PFSK-1 (cell line): ENCODE data around the gene CACNB3.

Source experiments
- FOXP2 ChIP-seq: optimal IDR thresholded peaks from 2 replicates; pipeline ENCODE3; 2011; ENCODE audit warnings: borderline replicate concordance, control low read depth, inconsistent platforms; ENCODE audit not compliant: insufficient read depth; ENCODE audit errors: extremely low read length, extremely low read depth
- POLR2AphosphoS5 ChIP-seq: IDR thresholded peaks from 2 replicates; pipeline ENCODE4 v1.6.1; 2012; ENCODE audit warnings: low read depth, mild to moderate bottlenecking, control low read depth, low read length, moderate library complexity
- SIN3A ChIP-seq: IDR thresholded peaks from 2 replicates; pipeline ENCODE4 v1.6.1; 2012; ENCODE audit warnings: mild to moderate bottlenecking, low read length, moderate library complexity, borderline replicate concordance; ENCODE audit not compliant: insufficient read depth
- TAF1 ChIP-seq: IDR thresholded peaks from 2 replicates; pipeline ENCODE4 v1.6.1; 2012; ENCODE audit warnings: low read length, control low read depth, borderline replicate concordance; ENCODE audit not compliant: insufficient read depth
- TF ChIP-seq, protein P1 (sequence below), 2 experiments: IDR thresholded peaks; 2 replicates each; pipeline versions ENCODE4 v1.6.1 to v1.8.0; 2011 to 2012; ENCODE audit warnings: low read depth in 2 of 2, low read length in 2 of 2, control low read depth in 1 of 2, inconsistent platforms in 1 of 2, mild to moderate bottlenecking in 1 of 2, moderate library complexity in 1 of 2; ENCODE audit not compliant: insufficient read depth in 1 of 2

CACNB3 gene

DNA sequence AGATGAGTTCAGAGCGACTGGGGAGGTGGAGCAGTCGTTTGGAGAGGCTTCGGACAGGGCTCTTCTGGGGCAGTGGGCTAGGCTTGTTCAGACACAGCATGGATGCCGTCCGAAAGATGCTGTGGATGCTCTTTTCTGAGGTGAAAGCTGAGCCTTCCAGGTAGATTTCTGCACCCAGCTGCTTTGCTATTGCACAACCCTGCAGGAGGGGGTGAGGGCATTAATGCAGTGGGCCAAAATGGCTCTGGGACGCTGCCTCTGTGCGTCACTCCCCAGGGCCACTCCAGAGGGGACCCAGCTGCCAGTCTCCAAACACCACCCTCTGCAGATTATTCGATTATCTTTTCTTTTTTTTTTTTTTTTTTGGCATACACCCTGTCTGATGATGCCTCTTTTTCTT is 39.7 kb downstream of the CACNB3 start:
- TF ChIP-seq SIN3A (no peak), POLR2AphosphoS5 (no peak), FOXP2 (no peak), TAF1 (no peak)
- TF ChIP-seq, protein P1, sequence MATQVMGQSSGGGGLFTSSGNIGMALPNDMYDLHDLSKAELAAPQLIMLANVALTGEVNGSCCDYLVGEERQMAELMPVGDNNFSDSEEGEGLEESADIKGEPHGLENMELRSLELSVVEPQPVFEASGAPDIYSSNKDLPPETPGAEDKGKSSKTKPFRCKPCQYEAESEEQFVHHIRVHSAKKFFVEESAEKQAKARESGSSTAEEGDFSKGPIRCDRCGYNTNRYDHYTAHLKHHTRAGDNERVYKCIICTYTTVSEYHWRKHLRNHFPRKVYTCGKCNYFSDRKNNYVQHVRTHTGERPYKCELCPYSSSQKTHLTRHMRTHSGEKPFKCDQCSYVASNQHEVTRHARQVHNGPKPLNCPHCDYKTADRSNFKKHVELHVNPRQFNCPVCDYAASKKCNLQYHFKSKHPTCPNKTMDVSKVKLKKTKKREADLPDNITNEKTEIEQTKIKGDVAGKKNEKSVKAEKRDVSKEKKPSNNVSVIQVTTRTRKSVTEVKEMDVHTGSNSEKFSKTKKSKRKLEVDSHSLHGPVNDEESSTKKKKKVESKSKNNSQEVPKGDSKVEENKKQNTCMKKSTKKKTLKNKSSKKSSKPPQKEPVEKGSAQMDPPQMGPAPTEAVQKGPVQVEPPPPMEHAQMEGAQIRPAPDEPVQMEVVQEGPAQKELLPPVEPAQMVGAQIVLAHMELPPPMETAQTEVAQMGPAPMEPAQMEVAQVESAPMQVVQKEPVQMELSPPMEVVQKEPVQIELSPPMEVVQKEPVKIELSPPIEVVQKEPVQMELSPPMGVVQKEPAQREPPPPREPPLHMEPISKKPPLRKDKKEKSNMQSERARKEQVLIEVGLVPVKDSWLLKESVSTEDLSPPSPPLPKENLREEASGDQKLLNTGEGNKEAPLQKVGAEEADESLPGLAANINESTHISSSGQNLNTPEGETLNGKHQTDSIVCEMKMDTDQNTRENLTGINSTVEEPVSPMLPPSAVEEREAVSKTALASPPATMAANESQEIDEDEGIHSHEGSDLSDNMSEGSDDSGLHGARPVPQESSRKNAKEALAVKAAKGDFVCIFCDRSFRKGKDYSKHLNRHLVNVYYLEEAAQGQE (IDR thresholded peaks at IDR 0.05; ENCODE audit: insufficient read depth in 1 of 2, low read depth in 2 of 2, low read length in 2 of 2): no peak

DNA sequence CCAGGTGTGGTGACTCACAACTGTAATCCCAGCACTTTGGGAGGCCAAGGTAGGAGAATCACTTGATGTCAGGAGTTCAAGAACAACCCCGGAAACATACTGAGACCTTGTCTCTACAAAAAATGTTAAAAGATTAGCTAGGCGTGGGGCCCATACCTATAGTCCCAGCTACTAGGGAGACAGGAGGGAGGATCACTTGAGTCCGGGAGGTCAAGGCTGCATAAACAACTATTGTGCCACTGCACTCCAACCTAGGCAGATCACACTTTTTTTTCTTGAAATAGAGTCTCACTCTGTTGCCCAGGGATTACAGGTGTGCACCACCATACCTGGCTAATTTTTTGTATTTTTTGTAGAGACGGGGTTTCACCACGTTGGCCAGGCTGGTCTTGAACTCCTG is 41.3 kb downstream of the CACNB3 start:
- TF ChIP-seq SIN3A (no peak), FOXP2 (no peak), POLR2AphosphoS5 (no peak), TAF1 (no peak)
- TF ChIP-seq, protein P1 (IDR thresholded peaks at IDR 0.05; ENCODE audit: insufficient read depth in 1 of 2, low read depth in 2 of 2, low read length in 2 of 2): no peak

DNA sequence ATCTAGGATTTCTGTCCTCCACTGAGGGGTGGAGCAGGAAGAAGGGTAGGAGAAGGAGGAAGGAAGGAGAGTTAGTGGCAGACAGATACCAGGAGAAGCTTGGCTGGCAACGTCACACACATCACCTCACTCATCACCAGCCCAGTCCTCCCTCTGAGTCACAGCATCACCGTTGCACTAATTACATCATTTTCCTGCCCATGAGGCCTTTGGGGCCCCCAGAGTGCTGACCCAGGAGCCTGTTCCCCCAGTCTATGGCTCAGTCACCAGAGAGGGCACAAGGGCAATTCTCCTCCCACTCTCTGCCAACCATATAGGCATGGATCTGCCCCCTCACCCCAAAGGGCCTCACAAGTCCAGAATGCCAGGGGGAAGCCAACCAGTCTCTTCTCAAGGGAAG is 42.8 kb downstream of the CACNB3 start:
- TF ChIP-seq TAF1: no peak
- TF ChIP-seq FOXP2: no peak
- TF ChIP-seq POLR2AphosphoS5: no peak
- no peak for TF ChIP-seq SIN3A
- TF ChIP-seq, protein P1 (IDR thresholded peaks at IDR 0.05; ENCODE audit: insufficient read depth in 1 of 2, low read depth in 2 of 2, low read length in 2 of 2): no peak

DNA sequence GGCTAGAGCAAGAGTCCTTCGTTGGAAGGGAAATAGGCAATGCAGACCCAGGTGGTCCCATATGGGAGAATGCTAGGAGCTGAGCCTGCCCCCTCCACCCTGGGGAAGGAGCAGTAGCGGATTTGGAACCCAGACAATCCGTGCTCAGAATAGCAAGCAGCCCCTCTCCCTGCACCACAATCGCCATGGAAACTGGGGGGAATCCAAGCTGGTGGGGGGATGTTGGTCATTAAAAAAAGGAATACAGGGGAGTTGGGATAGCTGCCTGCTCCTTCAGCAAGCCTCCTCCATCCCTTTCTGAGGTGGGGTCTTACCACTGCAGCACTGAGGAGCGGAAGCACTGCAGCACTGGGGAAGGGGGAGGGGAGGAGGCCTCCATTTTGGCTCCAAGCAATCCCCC is 44.5 kb downstream of the CACNB3 start:
- no peak for TF ChIP-seq SIN3A
- TF ChIP-seq, protein P1 (IDR thresholded peaks at IDR 0.05; ENCODE audit: insufficient read depth in 1 of 2, low read depth in 2 of 2, low read length in 2 of 2): no peak
- no peak for TF ChIP-seq FOXP2
- no peak for TF ChIP-seq TAF1
- no peak for TF ChIP-seq POLR2AphosphoS5

DNA sequence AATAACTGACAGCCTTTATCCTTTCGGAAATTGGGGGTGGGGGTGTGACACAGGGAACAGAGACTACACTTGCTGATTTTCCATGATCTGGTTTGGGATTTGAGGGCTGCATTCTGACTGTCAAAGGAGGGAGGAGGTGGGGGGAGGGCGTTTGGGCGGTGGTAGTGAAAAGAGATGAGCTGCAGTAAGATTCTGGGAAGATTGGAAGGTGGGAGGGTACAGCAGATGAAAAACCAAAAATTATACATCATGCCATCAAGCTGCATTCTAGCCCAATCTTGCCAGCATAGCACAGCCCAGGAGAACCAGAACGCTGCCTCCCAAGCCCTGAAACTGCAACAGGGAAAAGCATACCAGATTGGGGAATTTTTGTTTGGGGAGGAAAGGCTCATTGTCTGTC is 45.0 kb downstream of the CACNB3 start:
- no peak for TF ChIP-seq TAF1
- no peak for TF ChIP-seq SIN3A
- TF ChIP-seq, protein P1 (IDR thresholded peaks at IDR 0.05; ENCODE audit: insufficient read depth in 1 of 2, low read depth in 2 of 2, low read length in 2 of 2): no peak
- no peak for TF ChIP-seq FOXP2
- TF ChIP-seq POLR2AphosphoS5: no peak
